Endodermal cell (in vitro differentiated cells): Measurements from ENCODE around the gene TTC9. TPM values are rescaled to one million over a fixed set of nuclear protein-coding genes. Genes with fewer than 3 reads are reported as not detected.

Experiments used
- DNase-seq: peaks from one replicate; pipeline ENCODE4 v3.0.0-alpha.2; 2017
- H3K27ac ChIP-seq: 2 replicates; pipeline ENCODE4 v1.5.1; 2013; ENCODE audit warnings: mild to moderate bottlenecking, low read depth, low read length, moderate library complexity
- H3K27me3 ChIP-seq: 2 replicates; pipeline ENCODE4 v1.6.1; 2013; ENCODE audit warnings: mild to moderate bottlenecking, low read length, moderate library complexity; ENCODE audit not compliant: insufficient read depth, control insufficient read depth, poor library complexity, severe bottlenecking
- H3K36me3 ChIP-seq: 2 replicates; pipeline ENCODE4 v1.7.0; 2013; ENCODE audit warnings: mild to moderate bottlenecking, low read length, moderate library complexity; ENCODE audit not compliant: control insufficient read depth, insufficient read depth
- H3K4me1 ChIP-seq: one replicate; pipeline ENCODE4 v1.7.0; 2013; ENCODE audit warnings: low read length; ENCODE audit not compliant: control insufficient read depth, insufficient read depth
- H3K4me3 ChIP-seq: 2 replicates; pipeline ENCODE4 v1.5.1; 2013; ENCODE audit warnings: mild to moderate bottlenecking, low read length, moderate library complexity
- H3K9ac ChIP-seq: 2 replicates; pipeline ENCODE4 v1.6.1; 2013; ENCODE audit warnings: mild to moderate bottlenecking, low read length, moderate library complexity; ENCODE audit not compliant: poor library complexity, severe bottlenecking; ENCODE audit errors: extremely low read depth
- H3K9me3 ChIP-seq: 2 replicates; pipeline ENCODE4 v1.6.1; 2013; ENCODE audit warnings: mild to moderate bottlenecking, low read length, moderate library complexity; ENCODE audit not compliant: control insufficient read depth
- H3K27ac Mint-ChIP-seq: 2 replicates; pipeline ENCODE4 v1.8.0; 2020; ENCODE audit warnings: mixed read lengths
- H3K27me3 Mint-ChIP-seq: 2 replicates; pipeline ENCODE4 v1.8.0; 2021; ENCODE audit warnings: mild to moderate bottlenecking, mixed read lengths; ENCODE audit not compliant: insufficient read depth
- H3K36me3 Mint-ChIP-seq: 2 replicates; pipeline ENCODE4 v1.8.0; 2020; ENCODE audit warnings: low read depth, mixed read lengths
- H3K4me1 Mint-ChIP-seq: 2 replicates; pipeline ENCODE4 v1.8.0; 2020; ENCODE audit warnings: mixed read lengths
- H3K4me3 Mint-ChIP-seq: 2 replicates; pipeline ENCODE4 v1.8.0; 2020; ENCODE audit warnings: mild to moderate bottlenecking, moderate library complexity, mixed read lengths
- H3K9me3 Mint-ChIP-seq: 2 replicates; pipeline ENCODE4 v1.8.0; 2020; ENCODE audit warnings: mild to moderate bottlenecking, mixed read lengths
- WGBS, 2 experiments: methylation state at CpG; one replicate each; pipeline versions ENCODE4 v1.1.5 to v1.1.7; 2013; ENCODE audit warnings: missing lambda C conversion rate in 2 of 2, mixed read lengths in 1 of 2; ENCODE audit not compliant: insufficient coverage in 1 of 2, insufficient read length in 1 of 2; 5-methylcytosine and 5-hydroxymethylcytosine counted together
- total RNA-seq, 2 donors: library from RNA; stranded (reverse); fragmentation: NEBNext Ultra II Directional in 1 of 2; extraction: Animal tissue kit (Norgen Biotek cat#: 25700) in 1 of 2; gene quantifications; 2 replicates in 1 of 2; 3 replicates in 1 of 2; pipeline ENCODE4 v1.2.1, GENCODE V29; 2021
- TF ChIP-seq, protein P1 (sequence below): fragments of 200-600 bp; sonication (generic); conservative IDR thresholded peaks from 2 replicates; pipeline ENCODE4 v1.5.0; 2021; ENCODE audit warnings: antibody characterized with exemption, mild to moderate bottlenecking

Gene TTC9
- total RNA-seq, 2 donors from 2014 or later, result 9.4 to 11.6 TPM

DNA sequence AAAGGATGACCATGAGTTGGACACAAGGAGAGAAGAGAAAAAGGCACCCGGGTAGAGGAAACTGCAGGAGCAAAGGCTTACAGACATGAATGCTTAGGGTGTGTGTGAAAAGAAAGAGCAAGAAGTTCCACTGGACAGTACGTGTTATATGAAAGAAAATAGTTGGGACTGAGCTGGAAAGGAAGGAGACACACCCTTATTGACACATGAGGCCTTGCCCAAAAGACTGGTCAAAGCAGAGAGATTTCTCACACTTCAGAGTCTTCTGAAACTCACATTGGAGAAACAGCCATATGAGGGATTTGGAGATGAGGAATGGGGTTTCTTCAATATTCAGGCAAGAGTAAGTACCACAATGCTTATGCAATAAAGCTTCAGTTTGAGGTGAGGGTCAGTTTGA is 56.0 kb downstream of the TTC9 start:
- WGBS, 2 experiments, result 88 to 90% methylated on average over 2 of the region's 2 CpGs
- H3K4me3 ChIP-seq, result no peak overlapping the region
- H3K4me1 Mint-ChIP-seq, result peaks cover 4% of the 10 kb centered on the region
- TF ChIP-seq, protein P1, sequence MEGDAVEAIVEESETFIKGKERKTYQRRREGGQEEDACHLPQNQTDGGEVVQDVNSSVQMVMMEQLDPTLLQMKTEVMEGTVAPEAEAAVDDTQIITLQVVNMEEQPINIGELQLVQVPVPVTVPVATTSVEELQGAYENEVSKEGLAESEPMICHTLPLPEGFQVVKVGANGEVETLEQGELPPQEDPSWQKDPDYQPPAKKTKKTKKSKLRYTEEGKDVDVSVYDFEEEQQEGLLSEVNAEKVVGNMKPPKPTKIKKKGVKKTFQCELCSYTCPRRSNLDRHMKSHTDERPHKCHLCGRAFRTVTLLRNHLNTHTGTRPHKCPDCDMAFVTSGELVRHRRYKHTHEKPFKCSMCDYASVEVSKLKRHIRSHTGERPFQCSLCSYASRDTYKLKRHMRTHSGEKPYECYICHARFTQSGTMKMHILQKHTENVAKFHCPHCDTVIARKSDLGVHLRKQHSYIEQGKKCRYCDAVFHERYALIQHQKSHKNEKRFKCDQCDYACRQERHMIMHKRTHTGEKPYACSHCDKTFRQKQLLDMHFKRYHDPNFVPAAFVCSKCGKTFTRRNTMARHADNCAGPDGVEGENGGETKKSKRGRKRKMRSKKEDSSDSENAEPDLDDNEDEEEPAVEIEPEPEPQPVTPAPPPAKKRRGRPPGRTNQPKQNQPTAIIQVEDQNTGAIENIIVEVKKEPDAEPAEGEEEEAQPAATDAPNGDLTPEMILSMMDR, result no peak
- DNase-seq, result no peak
- no peaks in the 10 kb centered on the region for H3K4me1 ChIP-seq
- H3K9ac ChIP-seq, result no peak overlapping the region
- H3K9me3 Mint-ChIP-seq, result no peaks in the 10 kb centered on the region
- no peaks in the 10 kb centered on the region for H3K36me3 ChIP-seq
- H3K36me3 Mint-ChIP-seq, result no peaks in the 10 kb centered on the region
- no peaks in the 10 kb centered on the region for H3K27me3 Mint-ChIP-seq
- H3K27ac Mint-ChIP-seq, result no peak overlapping the region
- H3K4me3 Mint-ChIP-seq, result no peak overlapping the region
- no peak overlapping the region for H3K27ac ChIP-seq
- H3K9me3 ChIP-seq, result no peaks in the 10 kb centered on the region
- no peaks in the 10 kb centered on the region for H3K27me3 ChIP-seq

- 93% methylated on average over 3 of the region's 3 CpGs for WGBS, 2 experiments
Measured at GRCh38 chr14:70698288-70698687, 56.6 kb downstream of the TTC9 start.

GRCh38 chr14:70699646-70700045 is 57.9 kb downstream of the TTC9 start:
- WGBS, 2 experiments, result 94 to 95% methylated on average over 3 to 5 of the region's 5 CpGs
- no peak overlapping the region for H3K4me3 ChIP-seq
- DNase-seq, result no peak
- H3K9me3 ChIP-seq, result no peaks in the 10 kb centered on the region
- TF ChIP-seq, protein P1, result no peak
- Mint-ChIP-seq H3K27ac (no peak overlapping the region), H3K36me3 (no peaks in the 10 kb centered on the region), H3K9me3 (no peaks in the 10 kb centered on the region), H3K4me1 (peaks cover 4% of the 10 kb centered on the region), H3K4me3 (no peak overlapping the region), H3K27me3 (no peaks in the 10 kb centered on the region)
- no peaks in the 10 kb centered on the region for H3K4me1 ChIP-seq
- H3K27me3 ChIP-seq, result no peaks in the 10 kb centered on the region
- H3K36me3 ChIP-seq, result no peaks in the 10 kb centered on the region
- no peak overlapping the region for H3K27ac ChIP-seq
- no peak overlapping the region for H3K9ac ChIP-seq

More at GRCh38 chr14:70698288-70698687, 56.6 kb downstream of the TTC9 start:
- Mint-ChIP-seq H3K27ac (no peak overlapping the region), H3K27me3 (no peaks in the 10 kb centered on the region), H3K4me3 (no peak overlapping the region), H3K36me3 (no peaks in the 10 kb centered on the region), H3K4me1 (peaks cover 4% of the 10 kb centered on the region), H3K9me3 (no peaks in the 10 kb centered on the region)
- TF ChIP-seq, protein P1, result no peak
- Histone ChIP-seq H3K36me3 (no peaks in the 10 kb centered on the region), H3K4me3 (no peak overlapping the region), H3K9ac (no peak overlapping the region), H3K27me3 (no peaks in the 10 kb centered on the region), H3K9me3 (no peaks in the 10 kb centered on the region), H3K27ac (no peak overlapping the region), H3K4me1 (no peaks in the 10 kb centered on the region)
- peak; percentile 47 for DNase-seq
